Smooth muscle cell of bladder (primary cell): Measurements from ENCODE around the gene MORF4L2. TPM values are rescaled to one million over a fixed set of nuclear protein-coding genes. Genes with fewer than 3 reads are reported as not detected.

Experiments
- total RNA-seq: library from RNA; depleted of rRNA; stranded (reverse); fragments of >200 nt; gene quantifications from 2 replicates; pipeline ENCODE4 v1.2.3, GENCODE V29; 2014

Gene MORF4L2
- 504 and 507 TPM in 2 replicates for total RNA-seq

GRCh38 chrX:103686199-103687072 lies at the start of gene MORF4L2:
Gene MORF4L2 (minus strand): TSS chrX:103686699. CDS start chrX:103677027, 9,672 bp downstream.

GRCh38 chrX:103710609-103711008 lies 24.1 kb upstream of the MORF4L2 start, which contains the start of gene TMEM31:
Gene TMEM31 (plus strand): TSS chrX:103710909. CDS start chrX:103712259, 1,350 bp downstream.

GRCh38 chrX:103628386-103629317 lies 57.8 kb downstream of the MORF4L2 start, which contains the start of gene TCEAL1:
Gene TCEAL1 (plus strand): TSS chrX:103628975. CDS start chrX:103629917, 942 bp downstream.

Other genes starting within 250 kb of the MORF4L2 start
- under 0.01 and 0.09 TPM in 2 replicates for gene RAB40A, start 167.2 kb downstream of the MORF4L2 start, total RNA-seq
- 43.1 and 53.1 TPM in 2 replicates for gene TCEAL4, start 101.2 kb downstream of the MORF4L2 start, total RNA-seq
- gene TCEAL3, start 78.7 kb downstream of the MORF4L2 start, total RNA-seq: 19.3 and 26.2 TPM in 2 replicates
- gene TCEAL1, start 57.7 kb downstream of the MORF4L2 start, total RNA-seq: 15.1 and 22.6 TPM in 2 replicates
- gene TMEM31, start 24.2 kb upstream of the MORF4L2 start, total RNA-seq: 0.14 TPM in 1 of 2 replicates, not detected in the other
- under 0.01 and 0.18 TPM in 2 replicates for gene PLP1, start 90.1 kb upstream of the MORF4L2 start, total RNA-seq
- gene RAB9B, start 145.6 kb upstream of the MORF4L2 start, total RNA-seq: 0.43 and 1.2 TPM in 2 replicates